HL-60/S4 treated with phorbol 12-myristate 13-acetate at 8.2 ng/mL for 4 days and 3 days (cell line): ENCODE results near the gene EHF.
"Not testable (repeated sequence)": the region's sequence is repeated elsewhere in the genome, so short reads cannot be mapped to it uniquely, and the experiment has no call there.

Experiments used
- in situ Hi-C: fragments of 300-500 bp; cut with MboI; formaldehyde crosslinking; loops from 2 replicates; pipeline ENCODE4 v1.15.0; 2022; ENCODE audit warnings: low sequenced_read_pairs

Gene EHF

DNA sequence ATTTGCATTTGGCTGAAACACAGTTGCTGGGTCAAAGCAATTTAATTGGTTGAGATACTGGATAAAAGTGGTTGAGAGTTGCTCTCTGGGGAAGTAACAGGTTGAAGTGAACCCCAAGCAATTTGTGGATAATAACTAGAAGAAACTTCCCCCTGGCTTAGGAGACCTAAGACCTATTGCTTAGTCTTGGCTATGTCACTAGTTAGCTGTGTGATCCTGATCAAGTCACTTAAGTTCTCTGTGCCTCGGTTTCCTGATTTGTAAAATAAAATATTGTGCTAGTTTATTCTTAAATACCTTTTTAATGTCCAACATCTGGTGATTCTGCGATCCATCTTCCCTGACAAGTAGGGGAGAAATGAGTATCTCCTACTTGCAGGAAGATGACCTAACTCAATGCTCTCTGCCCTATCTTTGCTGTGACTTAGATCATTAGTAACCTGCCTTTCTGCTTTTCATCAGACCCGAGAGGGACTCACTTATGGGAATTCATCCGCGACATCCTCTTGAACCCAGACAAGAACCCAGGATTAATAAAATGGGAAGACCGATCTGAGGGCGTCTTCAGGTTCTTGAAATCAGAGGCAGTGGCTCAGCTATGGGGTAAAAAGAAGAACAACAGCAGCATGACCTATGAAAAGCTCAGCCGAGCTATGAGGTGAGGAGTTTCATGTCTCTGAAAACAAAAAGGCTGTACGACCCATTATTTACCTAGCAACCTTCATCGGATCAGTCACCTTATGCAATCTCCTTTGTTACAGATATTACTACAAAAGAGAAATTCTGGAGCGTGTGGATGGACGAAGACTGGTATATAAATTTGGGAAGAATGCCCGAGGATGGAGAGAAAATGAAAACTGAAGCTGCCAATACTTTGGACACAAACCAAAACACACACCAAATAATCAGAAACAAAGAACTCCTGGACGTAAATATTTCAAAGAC, 37.5 kb downstream of the EHF start:
- in situ Hi-C loops: no loop called here

DNA sequence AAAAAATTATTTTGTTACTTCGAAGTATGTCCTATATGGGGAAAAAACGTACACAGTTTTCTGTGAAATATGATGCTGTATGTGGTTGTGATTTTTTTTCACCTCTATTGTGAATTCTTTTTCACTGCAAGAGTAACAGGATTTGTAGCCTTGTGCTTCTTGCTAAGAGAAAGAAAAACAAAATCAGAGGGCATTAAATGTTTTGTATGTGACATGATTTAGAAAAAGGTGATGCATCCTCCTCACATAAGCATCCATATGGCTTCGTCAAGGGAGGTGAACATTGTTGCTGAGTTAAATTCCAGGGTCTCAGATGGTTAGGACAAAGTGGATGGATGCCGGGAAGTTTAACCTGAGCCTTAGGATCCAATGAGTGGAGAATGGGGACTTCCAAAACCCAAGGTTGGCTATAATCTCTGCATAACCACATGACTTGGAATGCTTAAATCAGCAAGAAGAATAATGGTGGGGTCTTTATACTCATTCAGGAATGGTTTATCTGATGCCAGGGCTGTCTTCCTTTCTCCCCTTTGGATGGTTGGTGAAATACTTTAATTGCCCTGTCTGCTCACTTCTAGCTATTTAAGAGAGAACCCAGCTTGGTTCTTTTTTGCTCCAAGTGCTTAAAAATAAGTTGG, 38.3 kb downstream of the EHF start:
- in situ Hi-C loops: no loop called here

DNA sequence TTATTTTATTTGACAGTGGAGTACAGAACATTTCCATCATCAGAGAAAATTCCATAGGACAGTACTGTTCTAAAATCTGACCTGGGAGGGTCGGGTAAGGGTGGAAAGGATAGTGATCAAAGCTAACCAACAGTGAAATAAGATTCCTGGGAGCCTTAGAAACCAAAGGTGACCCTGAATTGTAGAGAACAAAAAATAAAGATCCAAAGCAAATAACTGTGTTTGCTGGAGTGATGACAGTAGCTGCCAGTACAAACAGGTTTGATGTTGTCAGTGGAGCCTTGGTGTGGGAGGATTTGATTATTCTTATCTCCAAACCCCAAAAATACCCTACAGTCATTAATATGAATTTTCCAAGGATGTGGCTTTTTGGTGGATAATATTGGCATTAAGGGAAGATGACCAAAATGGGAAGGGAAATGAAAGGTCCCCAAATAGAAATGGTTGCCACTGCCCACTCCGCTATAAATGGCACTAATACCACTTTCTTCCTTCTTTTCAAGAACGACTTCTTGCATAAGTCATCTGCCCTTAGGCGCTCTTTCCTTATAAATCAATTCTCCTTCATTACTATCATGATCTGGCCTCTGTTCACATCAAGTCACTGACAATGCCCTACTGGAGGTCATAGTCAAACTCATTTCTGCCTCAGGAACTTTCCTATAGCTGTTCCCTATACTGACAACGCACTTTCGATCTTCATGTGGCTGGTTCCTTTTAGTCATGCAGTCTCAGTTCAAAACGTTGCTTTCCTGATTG, 44.4 kb downstream of the EHF start:
- in situ Hi-C loops: no loop called here

DNA sequence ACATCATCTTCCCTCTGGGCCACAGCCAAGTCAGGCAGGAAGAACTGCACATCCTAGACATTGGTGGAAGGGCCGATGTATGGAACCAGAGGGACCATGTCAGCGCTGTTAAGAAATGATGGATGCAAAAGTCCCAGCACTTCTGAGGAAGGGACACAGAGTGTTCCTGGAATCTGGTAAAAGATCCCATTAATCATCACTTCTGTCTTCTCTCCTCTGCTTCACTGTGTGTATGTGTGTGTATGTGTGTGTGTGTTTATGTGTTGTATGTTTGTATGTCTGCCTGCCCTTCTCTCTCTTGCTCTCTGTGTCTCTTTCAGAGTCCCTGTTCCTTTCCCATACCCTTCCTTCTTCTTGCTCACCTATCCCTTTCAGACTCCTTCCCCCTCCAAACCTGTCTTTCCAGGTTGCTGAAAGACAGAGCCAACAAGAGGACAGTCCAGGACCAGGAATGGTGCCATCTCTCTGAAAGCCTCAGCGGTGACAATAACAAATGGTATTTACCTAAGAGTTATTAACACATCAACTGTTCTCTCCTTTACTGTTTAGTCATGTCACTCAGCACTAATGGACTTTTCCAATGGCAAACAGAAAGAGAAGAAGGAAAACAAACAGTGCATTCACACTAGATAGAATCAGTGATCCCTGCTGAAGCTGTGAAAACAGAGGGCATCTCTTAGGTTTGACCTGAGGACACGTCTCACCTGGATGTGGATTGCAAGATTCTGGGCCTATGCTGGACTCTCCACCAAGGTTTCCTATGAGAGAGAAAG, 47.1 kb downstream of the EHF start:
- in situ Hi-C loops: no loop called here

DNA sequence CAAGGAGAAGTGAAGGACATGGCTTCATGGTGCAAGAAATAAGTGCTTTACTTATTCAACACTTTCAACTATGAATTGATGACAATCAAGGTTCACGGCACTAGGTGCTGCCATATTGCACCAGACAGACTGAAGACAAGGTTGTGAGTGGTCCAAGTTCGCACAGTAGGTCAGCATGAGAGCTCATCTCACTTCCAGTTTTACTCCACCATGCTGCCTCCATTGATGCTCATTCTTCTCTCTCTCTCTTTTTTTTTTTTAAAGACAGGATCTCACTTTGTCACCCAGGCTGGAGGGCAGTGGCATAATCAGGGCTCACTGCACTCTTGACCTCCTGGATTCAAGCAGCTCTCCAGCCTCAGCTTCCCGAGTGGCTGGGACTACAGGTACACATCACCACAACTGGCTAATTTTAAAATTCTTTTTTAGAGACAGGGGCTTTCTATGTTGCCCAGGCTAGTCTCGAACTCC, 47.7 kb downstream of the EHF start:
- in situ Hi-C loops: no loop called here

DNA sequence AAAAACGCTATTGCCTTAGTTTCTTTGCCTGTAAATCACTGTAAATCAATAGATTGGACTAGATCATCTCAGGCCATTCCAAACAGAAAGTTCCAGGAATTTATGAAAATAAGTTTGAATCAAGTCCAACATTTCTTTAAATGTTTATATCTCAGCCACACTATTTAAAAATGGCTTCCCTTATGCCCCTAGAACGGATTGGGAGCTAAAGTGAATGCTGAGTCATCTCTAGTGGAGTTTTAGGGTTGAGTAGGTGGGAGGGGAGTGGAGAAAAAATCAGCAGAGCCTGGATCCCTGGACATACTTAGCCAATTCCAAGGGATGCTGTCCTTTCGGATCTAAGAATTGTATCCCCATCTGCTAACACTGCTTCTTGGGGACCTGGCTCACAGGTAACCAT, 48.6 kb downstream of the EHF start:
- in situ Hi-C loops: no loop called here

DNA sequence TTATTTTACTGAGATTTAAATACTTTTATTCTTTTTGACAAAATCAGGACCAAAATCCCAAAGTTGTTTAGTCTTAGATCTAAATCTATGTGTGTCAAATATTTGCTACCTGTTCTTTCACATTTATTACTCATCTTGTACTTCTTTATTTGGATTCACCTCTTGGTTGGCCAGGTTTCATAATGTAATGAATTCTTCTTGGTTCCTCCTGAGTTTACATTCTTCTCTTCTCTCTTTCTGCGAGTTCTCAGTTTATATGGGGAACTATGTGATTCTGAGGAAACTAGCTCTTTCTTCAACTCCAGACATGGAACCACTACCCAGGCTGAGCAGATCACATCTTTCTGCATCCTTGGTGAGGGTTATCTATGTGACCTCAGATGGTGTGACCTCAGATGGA, 50.2 kb downstream of the EHF start:
- in situ Hi-C loops: no loop called here

DNA sequence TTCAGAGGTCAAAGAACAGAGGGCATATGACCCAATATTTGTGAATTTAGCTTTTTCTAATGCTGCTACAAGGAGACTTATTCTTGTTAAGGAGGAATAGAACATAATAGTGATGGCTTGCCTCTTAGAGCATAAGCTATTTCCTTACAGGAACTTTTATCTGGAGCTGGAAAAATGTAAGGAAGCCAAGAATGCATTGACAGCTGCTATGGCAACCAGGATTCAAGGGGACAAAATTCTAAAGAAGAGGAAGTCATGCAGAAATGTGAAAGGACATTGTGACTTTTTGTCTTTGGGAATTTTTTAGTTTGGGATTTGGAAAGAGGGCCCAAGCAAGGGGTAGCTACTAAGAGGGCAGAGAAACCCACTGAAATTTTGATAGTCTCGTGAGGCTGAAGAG, 51.1 kb downstream of the EHF start:
- in situ Hi-C loops: no loop called here

DNA sequence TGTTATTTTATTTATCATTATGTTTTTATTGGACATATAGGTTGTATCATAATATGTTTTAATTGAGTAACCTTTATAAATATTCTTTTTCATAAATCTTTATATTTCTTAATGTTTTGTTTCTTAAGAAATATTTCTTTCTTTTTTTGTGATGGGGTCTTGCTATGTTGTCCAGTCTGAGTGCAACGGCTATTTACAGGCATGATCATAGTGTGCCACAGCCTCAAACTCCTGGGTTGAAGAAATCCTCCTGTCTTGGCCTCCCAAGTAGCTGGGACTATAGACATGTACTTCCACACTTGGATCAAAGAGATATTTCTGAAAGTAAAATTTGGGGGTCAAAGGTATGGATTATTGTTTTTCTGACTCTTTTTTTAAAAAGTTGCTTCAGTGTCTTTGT, 53.1 kb downstream of the EHF start:
- in situ Hi-C loops: no loop called here

DNA sequence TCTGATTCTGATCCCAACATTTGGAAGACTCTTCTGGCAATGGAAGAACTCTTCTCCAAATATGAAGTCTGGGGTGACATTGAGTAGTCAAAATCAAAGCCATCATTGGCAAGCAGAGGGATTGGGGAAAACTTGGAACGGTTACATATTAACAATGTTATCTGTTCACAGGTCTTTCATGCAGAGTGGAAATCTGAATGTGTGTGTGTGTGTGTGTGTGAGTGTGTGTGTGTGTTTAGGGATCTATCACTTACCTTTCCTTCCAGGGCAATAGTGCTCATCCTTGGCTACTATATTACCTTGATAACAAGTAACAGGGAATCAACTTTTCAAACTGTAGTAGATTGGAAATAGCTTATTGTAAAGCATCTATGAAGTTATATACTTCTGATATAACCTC, 55.3 kb downstream of the EHF start:
- in situ Hi-C loops: no loop called here

DNA sequence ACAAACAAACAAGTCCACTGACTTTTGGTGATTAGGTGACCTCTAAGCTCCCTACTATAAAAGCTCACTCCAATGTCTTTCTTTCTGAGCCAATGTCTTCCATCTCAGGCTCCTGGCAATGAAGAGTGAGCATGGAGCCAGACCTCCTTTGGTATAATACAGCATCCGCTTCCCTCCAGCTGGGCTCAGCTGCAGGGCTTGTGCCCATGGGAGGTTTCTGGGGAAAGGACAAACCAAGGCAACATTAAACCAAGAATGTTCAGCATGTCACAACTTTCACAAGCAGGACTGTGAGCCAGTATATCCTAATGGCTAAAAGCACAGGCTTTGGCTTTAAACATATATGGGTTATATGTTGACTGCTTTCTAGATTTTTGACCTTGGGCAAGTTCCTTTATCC, 58.8 kb downstream of the EHF start:
- in situ Hi-C loops: no loop called here

DNA sequence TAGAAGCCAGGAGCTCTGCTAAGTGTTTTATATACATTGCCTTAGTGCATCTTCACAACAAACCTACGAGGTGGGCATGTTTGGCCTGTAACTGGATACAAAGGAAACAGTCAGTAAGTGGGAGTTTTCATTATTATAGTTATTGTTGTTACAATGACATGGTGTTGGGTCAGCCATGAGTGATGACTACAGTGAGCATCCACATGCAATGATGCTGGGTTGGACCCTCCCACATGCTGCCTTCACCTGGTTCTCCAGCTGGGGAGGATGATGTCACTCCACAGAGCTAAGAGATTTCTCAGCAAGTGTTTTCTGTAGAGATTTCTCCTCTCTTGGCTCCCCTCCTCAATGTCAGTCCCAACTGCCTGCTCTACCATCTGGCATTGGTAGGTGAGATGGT, 59.3 kb downstream of the EHF start:
- in situ Hi-C loops: no loop called here

DNA sequence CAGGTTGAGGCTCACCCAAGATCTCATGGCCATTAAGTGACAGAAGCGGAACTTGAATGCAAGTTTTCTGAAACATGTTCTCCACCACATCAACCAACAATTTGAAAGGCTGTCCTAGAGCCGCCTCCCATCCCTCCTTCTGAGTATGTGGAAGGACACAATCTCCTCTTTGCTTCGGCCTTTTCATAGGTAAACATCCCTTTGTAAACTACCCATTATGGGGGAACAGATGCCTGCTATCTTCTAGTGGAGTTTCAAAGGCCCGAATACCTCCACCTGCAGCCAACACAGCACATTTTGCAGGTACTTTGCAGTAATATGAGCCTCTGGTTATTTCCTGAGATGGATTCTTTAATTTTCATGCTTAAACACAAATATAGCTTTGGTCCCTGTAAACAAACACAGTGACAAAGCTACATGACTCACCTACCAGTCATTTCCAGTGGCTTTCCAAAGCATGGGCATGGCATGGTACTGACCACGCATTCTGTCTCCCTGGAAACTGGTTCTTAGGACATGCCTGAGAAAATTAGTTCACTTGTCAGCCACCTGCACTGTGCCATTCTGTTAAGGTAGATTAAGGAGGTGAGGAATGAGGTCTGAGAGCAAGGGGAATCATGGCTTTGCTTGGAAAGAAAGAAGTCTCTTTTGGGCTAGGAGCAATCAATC, 60.2 kb downstream of the EHF start:
- in situ Hi-C loops: no loop called here

DNA sequence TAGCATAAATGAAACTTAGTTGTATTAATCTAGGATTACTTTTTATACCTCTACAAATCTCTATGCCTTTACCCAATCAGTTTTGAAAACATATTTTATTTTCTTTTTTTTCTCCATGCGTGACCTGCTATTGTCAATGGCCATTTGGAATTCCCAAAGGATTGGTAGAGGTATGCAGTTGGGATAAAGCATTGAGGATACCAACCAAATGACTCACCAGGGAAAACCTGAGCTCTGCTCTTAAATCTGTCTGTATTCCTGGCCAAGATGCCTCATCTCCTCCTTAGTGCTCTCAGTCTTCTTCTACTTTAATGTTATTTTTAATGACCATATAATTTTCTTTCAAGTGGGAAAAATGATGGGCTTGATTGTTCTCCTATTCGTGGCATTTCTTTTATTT, 61.9 kb downstream of the EHF start:
- in situ Hi-C loops: no loop called here

DNA sequence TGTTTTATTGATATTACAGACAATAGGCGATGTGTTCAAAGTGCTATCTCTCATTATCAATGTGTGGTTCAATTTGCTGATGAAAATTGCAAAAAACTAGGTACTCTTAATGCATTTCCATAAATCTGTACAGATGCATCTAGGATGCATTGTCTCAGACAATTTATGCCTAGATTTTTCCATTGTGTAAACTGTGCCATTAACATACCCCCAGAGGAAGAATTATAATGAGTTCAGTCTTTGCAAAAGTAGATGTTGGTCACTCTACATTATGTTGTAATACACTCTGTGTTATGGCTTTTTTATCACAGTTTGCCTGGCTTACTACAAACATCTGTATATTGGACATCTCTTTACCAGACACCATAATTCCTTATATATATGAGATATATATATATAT, 62.5 kb downstream of the EHF start:
- in situ Hi-C loops: no loop called here

DNA sequence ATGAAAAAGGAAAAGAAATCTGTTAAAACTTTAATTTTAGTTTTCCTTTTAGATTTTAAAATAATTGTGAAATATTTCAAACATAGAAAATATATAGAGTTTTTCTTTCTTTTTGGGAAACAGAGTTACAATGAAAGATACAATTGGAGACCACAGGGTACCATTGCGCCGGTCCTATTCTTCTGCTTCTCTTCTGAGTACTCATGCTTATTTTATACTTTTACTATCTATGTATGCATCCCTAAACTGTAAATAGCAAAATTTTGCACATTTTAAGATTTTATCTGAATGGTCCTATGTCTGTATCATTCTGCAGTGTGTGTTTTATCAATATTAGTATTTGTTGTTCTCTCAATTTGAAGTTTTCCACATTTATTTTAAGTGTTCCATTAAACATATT, 65.0 kb downstream of the EHF start:
- in situ Hi-C loops: no loop called here

DNA sequence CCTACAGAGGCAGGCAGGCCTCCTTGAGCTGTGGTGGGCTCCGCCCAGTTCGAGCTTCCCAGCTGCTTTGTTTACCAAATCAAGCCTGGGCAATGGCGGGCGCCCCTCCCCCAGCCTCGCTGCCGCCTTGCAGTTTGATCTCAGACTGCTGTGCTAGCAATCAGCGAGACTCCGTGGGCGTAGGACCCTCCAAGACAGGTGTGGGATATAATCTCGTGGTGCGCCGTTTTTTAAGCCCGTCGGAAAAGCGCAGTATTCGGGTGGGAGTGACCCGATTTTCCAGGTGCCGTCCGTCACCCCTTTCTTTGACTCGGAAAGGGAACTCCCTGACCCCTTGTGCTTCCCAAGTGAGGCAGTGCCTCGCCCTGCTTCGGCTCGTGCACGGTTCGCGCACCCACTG, 71.4 kb downstream of the EHF start:
- in situ Hi-C loops: not testable (repeated sequence)

DNA sequence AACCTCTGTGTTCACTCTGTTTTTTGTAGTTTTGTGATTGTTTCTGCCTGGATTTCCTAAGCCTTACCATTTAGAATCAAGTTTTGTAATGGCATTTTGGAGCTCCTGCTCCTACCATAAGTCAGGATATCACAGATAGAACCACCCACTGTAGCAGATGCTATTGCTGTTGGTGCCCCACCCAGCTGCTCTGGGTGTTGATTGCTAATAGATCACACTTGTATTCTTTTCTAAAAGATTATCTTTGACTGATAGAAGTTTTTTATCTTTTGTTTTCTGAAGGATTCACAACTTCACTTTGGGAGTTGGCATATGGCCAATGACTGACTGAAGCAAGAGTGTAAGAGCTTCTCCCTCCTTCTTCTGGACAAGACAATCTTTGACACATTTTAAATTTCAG, 76.0 kb downstream of the EHF start:
- in situ Hi-C loops: no loop called here

DNA sequence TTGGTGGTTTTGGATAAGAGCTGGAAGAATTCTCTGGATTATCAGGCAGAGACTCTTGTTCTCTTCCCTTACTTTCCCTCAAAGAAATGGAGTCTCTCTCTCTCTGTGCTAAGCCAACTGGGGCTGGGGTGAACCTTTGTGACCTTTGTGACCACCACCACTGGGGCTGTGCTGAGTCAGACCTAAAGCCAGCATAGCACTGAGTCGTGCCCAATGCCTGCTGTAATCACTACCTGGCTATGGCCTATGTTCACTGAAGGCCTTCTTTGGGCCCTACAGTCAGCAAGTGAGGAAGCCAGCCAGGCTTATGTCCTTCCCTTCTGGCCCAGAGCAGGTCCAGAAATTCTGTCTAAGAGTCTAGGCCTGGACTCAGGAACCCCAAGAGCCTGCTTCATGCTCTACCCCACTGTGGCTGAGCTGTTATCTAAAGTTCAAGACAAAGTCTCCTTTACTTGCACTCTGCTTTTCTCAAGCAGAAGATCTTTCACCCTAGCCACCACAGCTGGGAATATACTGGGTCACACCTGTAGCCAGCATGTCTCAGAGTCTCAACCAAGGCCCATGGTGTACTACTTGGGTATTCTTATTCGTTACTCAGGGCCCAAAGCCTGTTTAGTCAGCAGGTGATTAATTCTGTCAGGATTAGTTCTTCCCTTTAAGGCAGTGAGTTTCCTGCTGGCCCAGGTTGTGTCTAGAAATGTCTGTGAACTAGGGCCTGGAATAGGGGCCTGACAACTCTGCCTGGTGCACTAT, 86.0 kb downstream of the EHF start:
- in situ Hi-C loops: no loop called here

DNA sequence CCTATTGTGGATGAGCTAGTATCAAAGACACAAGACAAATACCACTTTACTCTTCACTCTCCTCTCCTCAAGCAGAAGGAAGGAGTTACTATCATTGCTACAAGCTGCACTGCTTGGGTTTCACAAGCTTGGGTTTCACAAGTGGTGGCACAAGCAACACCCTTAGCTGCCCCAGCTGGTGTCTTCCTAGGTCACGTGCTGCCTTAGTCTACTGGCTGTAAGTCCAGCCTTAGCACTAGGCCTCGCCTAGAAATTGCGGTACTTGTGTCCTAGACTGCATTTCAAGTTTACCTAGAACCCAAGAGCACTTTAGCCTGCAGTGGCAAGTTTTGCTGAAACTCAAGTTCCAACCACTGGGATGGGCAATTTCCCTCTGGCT, 86.6 kb downstream of the EHF start:
- in situ Hi-C loops: no loop called here
